PFSK-1 (cell line): ENCODE data around the gene TPX2.

Experiments used
- FOXP2 ChIP-seq: optimal IDR thresholded peaks from 2 replicates; pipeline ENCODE3; 2011; ENCODE audit warnings: borderline replicate concordance, control low read depth, inconsistent platforms; ENCODE audit not compliant: insufficient read depth; ENCODE audit errors: extremely low read length, extremely low read depth
- POLR2AphosphoS5 ChIP-seq: IDR thresholded peaks from 2 replicates; pipeline ENCODE4 v1.6.1; 2012; ENCODE audit warnings: low read depth, mild to moderate bottlenecking, control low read depth, low read length, moderate library complexity
- SIN3A ChIP-seq: IDR thresholded peaks from 2 replicates; pipeline ENCODE4 v1.6.1; 2012; ENCODE audit warnings: mild to moderate bottlenecking, low read length, moderate library complexity, borderline replicate concordance; ENCODE audit not compliant: insufficient read depth
- TAF1 ChIP-seq: IDR thresholded peaks from 2 replicates; pipeline ENCODE4 v1.6.1; 2012; ENCODE audit warnings: low read length, control low read depth, borderline replicate concordance; ENCODE audit not compliant: insufficient read depth
- TF ChIP-seq, protein P1 (sequence below), 2 experiments: IDR thresholded peaks; 2 replicates each; pipeline versions ENCODE4 v1.6.1 to v1.8.0; 2011 to 2012; ENCODE audit warnings: low read depth in 2 of 2, low read length in 2 of 2, control low read depth in 1 of 2, inconsistent platforms in 1 of 2, mild to moderate bottlenecking in 1 of 2, moderate library complexity in 1 of 2; ENCODE audit not compliant: insufficient read depth in 1 of 2

The TPX2 gene

DNA sequence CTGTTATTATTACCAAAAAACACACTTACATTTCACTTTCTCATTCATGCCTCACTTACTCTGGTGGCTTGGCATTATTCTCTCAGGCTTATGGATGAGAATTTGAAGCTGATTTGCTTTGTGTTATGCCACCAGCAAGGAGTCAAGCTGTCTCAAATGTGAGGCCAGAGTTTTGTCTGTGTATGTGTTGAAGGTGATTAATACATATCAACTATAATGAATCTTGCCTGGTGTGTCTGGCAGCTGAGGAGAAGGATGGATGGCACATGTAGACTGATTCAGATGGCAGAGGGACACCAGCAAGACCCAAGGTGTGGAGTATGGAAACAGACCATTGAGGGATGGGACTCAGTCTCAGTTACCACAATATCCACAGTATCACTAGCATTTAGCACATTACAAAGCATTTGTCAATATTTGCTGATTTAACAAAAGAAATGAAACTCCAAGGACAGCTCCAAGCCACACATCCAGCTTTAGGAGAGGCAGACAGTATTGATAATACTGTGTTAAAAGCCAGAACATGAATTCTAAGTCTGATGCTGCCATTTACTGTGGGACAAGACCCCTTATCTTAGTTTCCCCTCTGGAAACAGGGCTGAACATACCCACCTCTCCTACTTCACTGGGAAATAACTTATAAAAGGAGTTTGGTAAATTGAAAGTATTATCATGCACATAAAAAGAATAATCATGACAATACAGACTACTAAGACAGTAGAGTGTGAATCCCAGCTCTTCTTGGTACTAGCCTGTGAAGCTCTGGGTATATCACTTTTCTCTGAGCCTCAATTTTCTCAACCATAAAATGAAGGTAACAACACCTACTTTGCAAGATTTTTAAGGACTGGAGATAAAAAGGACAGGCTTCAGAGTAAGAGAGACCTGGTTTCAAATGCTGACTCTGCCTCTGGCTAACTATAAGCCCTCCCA is 27.6 kb upstream of the TPX2 start:
- no peak for TF ChIP-seq TAF1
- TF ChIP-seq FOXP2 = no peak
- TF ChIP-seq, protein P1, sequence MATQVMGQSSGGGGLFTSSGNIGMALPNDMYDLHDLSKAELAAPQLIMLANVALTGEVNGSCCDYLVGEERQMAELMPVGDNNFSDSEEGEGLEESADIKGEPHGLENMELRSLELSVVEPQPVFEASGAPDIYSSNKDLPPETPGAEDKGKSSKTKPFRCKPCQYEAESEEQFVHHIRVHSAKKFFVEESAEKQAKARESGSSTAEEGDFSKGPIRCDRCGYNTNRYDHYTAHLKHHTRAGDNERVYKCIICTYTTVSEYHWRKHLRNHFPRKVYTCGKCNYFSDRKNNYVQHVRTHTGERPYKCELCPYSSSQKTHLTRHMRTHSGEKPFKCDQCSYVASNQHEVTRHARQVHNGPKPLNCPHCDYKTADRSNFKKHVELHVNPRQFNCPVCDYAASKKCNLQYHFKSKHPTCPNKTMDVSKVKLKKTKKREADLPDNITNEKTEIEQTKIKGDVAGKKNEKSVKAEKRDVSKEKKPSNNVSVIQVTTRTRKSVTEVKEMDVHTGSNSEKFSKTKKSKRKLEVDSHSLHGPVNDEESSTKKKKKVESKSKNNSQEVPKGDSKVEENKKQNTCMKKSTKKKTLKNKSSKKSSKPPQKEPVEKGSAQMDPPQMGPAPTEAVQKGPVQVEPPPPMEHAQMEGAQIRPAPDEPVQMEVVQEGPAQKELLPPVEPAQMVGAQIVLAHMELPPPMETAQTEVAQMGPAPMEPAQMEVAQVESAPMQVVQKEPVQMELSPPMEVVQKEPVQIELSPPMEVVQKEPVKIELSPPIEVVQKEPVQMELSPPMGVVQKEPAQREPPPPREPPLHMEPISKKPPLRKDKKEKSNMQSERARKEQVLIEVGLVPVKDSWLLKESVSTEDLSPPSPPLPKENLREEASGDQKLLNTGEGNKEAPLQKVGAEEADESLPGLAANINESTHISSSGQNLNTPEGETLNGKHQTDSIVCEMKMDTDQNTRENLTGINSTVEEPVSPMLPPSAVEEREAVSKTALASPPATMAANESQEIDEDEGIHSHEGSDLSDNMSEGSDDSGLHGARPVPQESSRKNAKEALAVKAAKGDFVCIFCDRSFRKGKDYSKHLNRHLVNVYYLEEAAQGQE (IDR thresholded peaks at IDR 0.05; ENCODE audit: insufficient read depth in 1 of 2, low read depth in 2 of 2, low read length in 2 of 2) = no peak
- no peak for TF ChIP-seq POLR2AphosphoS5
- no peak for TF ChIP-seq SIN3A

DNA sequence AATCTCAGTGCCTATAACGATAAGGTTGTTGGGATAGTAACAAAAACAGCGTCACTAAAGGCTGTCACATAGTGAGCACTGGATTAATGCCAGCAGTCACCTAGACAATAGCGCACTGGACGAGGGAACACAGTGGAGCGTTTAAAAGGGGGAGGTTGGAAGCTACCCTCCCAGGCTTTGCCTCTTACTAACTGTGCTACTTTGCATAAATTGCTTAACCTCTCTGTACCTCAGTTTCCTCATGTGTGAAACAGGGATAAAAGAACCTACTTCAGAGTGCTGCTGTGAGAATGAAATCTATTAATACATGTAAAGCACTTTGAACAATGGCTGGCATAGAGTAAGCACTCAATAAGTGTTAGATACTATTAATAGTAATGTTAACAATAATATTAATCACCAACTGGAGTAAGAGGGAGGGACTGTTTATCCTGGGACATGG is 27.0 kb upstream of the TPX2 start:
- TF ChIP-seq FOXP2 (no peak), POLR2AphosphoS5 (no peak), SIN3A (no peak), TAF1 (no peak)
- TF ChIP-seq, protein P1 (IDR thresholded peaks at IDR 0.05; ENCODE audit: insufficient read depth in 1 of 2, low read depth in 2 of 2, low read length in 2 of 2) = no peak

DNA sequence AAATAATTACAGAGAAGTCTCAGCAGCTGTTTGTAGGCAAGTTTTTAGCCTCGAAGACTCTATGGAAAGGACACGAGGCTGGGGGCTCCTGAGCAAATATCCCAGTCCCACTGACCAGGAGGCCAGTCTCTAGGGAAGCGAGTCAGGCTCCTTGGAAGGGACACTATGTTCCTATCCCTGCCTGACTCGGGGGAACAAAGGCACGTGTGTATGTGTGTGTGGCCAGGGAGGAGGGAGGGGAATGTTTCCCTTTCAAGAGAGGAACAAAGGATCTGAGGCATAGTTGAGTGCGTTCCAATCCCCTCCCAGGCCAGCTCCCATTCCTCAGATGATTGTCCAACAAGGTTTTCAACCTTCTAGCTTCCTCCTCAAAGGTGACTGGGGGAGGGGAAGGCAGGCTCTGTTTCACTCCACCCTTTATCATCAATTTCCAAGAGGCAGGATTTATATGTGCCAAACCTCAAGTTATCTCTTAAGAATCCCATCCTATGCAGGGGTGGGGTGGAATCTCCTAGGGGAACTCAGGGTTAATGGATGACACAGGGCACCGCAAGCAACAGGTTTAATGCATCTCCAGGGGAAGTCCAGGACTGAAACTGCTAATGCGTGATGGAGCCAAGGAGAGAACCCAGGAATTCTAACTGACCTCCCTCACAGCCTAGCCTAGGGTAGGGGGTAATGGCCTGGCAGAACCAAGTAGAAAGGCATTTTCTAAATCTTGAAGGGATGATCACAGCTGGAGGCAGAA is 26.4 kb upstream of the TPX2 start:
- TF ChIP-seq, protein P1 (IDR thresholded peaks at IDR 0.05; ENCODE audit: insufficient read depth in 1 of 2, low read depth in 2 of 2, low read length in 2 of 2) = no peak
- TF ChIP-seq SIN3A (no peak), TAF1 (no peak), FOXP2 (no peak), POLR2AphosphoS5 (no peak)

DNA sequence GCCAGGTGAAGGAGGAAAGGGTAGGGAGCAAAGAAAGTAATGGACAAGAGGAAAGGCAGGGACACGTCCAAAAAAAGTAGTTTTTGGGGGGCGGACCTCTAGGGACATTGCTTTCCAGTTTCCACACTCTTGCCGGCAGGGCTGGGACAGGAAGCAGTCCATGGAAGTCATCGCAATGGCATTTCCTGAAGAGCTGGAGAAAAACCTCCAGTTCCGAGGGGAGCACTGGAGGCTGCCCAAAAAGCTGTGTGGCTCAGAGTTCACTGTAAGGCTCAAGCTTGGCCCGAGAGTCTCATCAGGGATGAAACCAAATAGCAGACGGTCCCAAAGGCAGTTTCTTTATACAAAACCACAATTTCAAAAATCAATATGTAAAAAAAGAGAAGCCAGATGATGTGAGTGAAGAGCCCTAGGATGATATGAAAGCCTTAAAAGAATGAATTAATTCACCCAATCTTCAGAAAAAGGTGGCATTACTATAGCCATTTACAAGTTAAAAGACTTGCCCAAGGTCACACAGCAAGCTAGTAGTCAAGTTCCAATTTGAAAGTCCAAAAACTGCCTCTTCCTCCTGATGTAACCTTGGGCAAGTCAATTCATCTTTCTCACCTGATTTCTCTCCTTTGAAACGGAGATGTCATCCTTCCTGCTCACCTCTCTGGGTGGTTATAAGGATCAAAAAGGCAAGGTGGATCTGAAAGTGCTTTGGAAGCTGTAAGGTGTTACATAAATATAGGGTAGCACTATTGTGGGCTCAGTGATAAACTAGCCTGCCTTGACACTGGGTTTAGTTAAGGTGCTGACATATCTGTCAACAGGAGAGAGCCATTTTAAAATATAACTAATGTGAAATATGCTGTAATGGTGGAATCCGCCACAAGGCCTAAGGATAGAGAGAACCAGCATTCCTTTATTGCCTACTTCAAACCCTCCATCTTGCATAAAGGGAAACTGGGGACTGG is 25.5 kb upstream of the TPX2 start:
- TF ChIP-seq TAF1 (no peak), SIN3A (no peak), POLR2AphosphoS5 (no peak)
- TF ChIP-seq, protein P1 (IDR thresholded peaks at IDR 0.05; ENCODE audit: insufficient read depth in 1 of 2, low read depth in 2 of 2, low read length in 2 of 2) = no peak
